HG03064 (cell line): ENCODE data around the gene APBA2.

Source experiments
- ATAC-seq: cut with Tn5 transposase; IDR thresholded peaks from one replicate; pipeline ENCODE4 v1.9.1; 2021; ENCODE audit warnings: low read depth; ENCODE audit not compliant: unreplicated experiment

APBA2 gene

GRCh38 chr15:29051422-29051821, 165.6 kb downstream of the APBA2 start:
- ATAC-seq = no peak

- ATAC-seq = no peak
Observed at GRCh38 chr15:29053006-29053405, 167.2 kb downstream of the APBA2 start.

- ATAC-seq = no peak
Observed at GRCh38 chr15:29053661-29054131, 167.9 kb downstream of the APBA2 start.

GRCh38 chr15:29054171-29055045, 168.6 kb downstream of the APBA2 start:
- no peak for ATAC-seq

DNA sequence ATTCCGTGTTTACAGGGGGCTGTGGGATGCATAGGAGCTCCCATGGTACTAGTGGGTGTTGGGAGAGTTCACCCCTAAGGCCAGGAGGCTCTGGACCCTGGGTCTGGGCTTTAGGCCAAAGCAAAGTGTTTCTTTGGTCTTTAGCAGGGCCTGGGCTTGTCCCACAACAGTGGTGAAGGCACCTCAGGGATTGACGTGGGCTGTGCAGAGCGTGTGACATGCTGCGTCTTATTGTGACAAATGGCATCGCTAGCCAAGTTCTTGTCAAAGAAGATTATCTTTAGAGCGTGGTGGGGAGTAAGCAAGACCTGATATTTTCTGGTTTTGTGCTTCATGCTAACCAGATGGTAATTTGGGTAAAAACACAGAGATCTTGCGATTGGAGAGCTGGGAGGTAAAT, 170.1 kb downstream of the APBA2 start:
- no peak for ATAC-seq

DNA sequence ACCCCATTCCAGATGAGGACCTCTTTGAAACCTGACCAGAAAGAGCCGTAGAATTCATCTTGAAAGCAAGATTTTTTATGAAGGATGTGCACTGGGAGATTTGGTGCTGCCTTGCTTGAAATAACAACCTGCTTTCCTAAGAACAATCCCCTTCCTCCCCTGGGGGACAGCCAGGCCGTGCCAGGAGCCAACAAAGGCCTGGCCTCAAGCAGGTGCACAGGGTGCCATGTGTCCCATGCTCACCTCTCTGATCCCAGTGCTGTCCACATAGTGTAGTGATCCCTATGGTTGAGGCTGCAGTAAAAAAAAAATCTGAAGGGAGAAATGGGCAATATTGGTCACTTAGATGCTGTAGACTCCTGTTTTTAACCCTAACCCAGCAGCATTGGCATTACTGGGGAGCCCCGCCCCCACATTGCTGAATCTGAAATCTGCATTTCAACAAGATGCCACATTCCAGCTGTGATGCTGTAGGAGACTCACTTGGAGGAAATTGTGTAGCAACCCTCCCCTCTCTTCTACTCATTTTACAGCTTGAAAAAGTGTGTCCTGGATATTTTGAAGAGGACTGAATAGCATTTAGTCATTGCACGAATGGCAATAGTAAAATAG, 171.2 kb downstream of the APBA2 start:
- ATAC-seq = no peak

- no peak for ATAC-seq
Observed at GRCh38 chr15:29057856-29058255, 172.1 kb downstream of the APBA2 start.

DNA sequence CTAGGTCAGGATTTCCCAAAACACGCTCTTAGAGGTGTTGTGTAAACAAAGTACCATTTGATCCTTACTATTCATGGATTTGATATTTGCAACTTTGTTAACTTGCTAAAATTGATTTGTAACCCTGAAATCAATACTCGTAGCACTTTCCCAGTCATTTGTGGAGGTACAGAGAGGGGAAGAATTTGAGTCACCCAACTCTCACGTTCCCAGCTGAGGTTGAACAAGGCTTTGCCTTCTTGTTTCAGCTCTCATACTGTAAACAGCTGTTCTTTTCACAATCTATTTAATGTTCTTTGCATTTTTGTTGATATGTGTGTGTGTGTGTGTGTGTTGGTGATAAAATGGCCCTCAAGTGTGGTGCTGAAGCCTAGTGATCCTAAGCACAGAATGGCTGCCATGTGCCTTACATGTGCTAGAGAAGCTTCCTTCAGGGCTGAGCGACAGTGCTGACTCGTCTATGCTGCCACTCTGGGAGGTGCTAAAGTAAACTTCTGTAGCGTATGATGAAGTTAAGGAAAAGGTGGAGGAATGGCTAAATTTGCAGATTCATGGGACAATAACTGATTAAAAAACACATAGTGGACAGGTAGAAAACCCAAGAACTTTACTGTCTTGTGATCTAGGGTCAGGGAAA, 173.2 kb downstream of the APBA2 start:
- ATAC-seq = no peak

- no peak for ATAC-seq
Observed at GRCh38 chr15:29059871-29060640, 174.3 kb downstream of the APBA2 start.

DNA sequence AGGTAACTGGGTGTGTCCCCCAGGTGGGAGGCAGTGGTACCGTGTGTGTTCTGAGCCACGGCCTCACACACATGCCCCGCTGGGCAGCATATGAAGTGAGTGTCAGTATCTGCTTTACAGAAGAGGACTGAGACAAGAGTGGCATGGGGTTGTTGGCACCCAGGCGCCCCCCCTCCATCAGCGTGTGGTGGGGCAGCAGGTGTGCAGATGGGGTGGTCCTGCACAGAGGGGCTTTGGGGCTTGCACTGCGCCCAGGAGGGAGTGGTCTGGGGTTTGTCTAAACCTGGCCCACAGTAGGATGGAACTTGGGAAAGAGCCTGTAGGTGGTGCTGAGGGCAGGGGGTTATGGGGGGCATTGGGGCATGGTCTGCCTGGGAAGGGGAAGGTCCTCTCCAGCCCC, 176.0 kb downstream of the APBA2 start:
- ATAC-seq = no peak

GRCh38 chr15:29062179-29062591, 176.4 kb downstream of the APBA2 start:
- ATAC-seq = no peak

DNA sequence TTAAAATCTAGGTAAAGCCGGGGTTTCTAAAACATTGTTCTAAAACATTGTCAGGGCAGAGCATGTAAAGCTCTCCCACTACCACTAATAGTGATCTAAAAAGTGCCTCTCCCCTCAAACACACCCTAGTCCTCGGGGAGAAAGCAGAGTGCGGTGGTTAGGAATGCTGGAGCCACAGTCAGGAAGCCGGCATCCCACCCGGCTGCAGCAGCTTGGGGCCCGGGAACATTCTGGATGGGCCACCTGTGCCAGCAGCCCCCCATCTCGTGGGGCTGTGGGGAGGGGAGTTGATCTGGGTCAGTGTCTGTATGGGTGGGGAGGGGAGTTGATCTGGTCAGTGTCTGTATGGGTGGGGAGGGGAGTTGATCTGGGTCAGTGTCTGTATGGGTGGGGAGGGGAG, 176.9 kb downstream of the APBA2 start:
- ATAC-seq = no peak

DNA sequence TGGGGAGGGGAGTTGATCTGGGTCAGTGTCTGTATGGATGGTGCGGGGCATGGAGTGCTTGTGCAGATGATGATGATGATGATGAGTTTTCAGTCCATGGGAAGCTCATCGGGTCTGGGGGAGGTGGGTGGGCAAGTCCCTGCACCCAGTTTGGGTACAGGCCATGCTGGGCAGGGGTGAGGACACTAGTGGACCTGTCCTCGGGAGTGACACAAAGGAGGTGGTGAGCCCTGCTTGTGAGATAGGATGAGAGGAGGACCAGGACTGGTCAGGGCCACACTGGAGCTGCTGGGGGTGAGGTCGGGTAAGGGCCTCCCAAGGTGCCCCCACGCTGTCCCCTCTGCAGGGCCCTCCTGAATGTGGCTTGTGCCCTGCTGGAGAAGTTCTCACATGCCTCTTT, 177.9 kb downstream of the APBA2 start:
- ATAC-seq = no peak

DNA sequence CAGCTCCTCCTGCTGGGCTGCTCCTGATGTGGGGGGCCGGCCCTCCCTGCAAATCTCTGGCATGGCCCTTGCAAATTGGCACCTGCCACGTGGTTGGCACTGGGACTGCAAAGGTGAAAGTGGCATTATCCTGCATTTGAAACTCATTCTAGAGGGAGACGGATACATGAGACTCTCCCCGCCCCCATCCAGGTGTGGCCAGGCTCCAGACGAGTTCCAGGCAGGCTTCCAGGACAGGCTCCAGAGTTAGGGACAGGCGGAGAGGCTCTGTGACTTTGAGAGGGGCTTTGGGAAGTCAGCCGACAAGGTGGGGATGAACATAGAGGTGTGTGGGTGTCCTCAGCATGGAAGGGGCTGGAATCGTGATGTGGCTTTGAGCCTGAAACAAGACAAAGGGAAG, 178.5 kb downstream of the APBA2 start:
- no peak for ATAC-seq

DNA sequence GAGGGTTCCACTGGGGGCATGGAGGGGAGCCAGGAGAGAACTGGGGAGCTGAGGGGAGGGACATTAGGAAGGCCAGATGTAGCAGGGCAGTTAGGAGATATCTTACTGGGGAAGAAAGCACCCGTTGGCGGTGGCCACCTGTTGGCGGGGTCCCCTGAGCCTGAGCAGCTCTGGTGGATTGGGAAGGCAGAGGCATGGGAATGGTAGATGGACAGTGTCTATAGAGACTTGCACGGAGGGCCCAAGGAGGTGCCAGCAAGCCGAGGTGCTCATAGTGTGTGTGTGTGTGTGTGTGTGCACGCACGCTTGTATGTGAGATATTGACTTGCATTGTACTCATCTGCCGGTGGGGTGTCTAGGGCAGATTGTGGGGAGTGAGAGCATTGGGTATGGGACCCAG, 179.0 kb downstream of the APBA2 start:
- ATAC-seq = no peak

- ATAC-seq = no peak
Observed at GRCh38 chr15:29065571-29065970, 179.8 kb downstream of the APBA2 start.

GRCh38 chr15:29066310-29066709, 180.5 kb downstream of the APBA2 start:
- ATAC-seq = no peak

- no peak for ATAC-seq
Observed at GRCh38 chr15:29066838-29067237, 181.1 kb downstream of the APBA2 start.

DNA sequence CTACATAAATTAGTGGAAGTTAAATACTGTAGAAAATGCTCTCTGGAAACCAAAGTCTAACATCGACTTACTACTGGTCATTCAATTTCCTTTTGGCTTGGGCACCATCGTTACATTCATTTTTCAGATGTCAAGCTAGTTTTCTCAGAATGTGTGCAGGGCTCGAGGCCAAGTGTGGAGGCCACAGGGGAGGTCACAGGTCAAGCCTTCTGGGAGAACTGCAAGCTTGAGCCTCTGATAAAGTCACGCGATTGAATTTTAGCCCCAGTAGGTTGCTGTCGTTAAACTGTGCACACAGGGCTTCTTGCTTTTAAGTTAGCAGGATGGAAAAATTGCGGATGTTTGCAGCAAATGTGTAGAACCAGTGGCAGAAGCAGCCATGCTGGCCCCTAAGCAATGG, 182.2 kb downstream of the APBA2 start:
- ATAC-seq = no peak

GRCh38 chr15:29070471-29071231, 184.9 kb downstream of the APBA2 start:
- no peak for ATAC-seq
